Measurements from ENCODE around the gene MEGF11.

Gene MEGF11

GRCh38 chr15:66253418-66254088, at the start of gene MEGF11:
TSS of gene MEGF11 (minus strand) at chr15:66253750. CDS start at chr15:66128403, 125,347 bp downstream.
- DNase-seq = peak; percentile 61

GRCh38 chr15:66302489-66303278, 49.1 kb upstream of the MEGF11 start:
- no peak for DNase-seq

DNA sequence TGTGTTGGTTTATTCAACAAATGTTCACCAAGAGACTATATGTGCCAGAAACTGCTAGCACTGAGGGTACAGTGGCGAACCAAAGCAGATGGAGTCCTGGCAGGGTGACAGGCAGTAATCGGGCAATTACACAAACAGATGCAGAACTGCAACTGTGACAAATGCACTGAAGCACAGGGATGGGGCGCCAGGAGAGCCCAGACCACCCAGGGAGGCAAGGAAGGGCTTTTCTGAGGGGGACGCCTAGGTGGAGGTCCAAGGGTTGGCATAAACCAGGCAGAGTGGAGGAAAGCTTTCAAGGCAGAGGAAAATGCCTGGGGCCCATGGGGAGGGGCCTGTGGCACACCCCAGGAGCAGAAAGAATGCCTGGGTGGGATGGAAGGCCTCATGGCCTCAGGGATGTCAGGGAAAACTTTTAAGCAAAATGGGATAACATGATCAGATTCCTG, 45.3 kb upstream of the MEGF11 start:
- DNase-seq = peak; percentile 31

DNA sequence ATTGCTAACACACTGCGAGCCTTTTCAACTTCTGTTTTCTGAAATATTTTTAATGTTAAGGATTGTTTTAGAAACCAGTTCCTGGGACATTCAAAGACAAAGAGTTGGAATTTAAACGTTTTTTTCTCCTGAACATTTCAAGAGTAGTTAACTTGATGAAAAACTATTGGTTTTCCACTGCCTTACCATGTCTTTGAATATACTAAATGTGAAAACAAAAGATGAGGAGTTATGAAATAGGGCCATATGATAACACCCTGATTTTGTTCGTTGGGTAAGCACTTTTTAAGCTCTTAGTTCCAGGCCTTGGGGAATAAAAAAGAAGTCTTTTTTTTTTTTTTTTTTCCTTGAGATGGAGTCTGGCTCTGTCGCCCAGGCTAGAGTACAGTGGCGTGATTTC, 42.6 kb upstream of the MEGF11 start:
- DNase-seq = no peak

- no peak for DNase-seq
Observed at GRCh38 chr15:66294932-66295235, 41.3 kb upstream of the MEGF11 start.

- peak; percentile 77 for DNase-seq
Observed at GRCh38 chr15:66294157-66294931, 40.8 kb upstream of the MEGF11 start.

GRCh38 chr15:66293419-66294156, 40.0 kb upstream of the MEGF11 start, which contains the start of gene DIS3L:
TSS of gene DIS3L (plus strand) at chr15:66293568. CDS start at chr15:66293597, 29 bp downstream.
- DNase-seq = peak; percentile 76

- no peak for DNase-seq
Observed at GRCh38 chr15:66292571-66293418, 39.2 kb upstream of the MEGF11 start.

DNA sequence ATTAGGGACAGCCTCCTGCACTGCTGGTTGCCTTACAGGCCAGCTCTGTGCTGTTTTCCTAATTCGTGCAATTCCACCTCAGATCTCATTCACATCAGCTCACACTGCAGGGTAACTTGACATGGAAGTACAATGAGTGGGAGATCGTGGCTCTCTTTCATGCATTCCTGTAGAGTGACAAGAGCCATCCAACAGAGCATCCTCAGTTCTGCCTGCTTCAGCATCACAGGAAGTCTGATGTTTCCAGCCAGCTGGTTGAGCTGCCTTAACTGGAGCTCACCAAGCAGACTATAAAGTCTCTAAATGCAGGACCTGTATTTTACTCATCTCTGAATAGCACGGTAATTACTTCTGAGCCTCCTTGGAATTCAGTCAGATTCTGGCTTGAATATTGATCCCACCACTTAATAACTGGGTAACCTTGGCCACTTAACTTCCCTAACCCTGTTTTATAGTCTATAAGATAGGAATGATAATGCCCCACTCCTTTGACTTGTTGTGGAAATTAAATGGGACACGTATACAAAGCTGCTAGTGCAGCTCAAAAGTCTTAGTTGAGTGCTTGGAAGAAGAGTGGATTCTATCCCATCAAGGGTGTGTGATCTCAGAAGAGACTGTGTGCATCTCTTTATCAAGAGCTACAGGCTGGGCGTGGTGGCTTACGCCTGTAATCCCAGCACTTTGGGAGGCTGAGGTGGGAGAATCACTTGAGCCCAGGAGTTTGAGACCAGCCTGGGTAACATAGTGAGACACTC, 38.4 kb upstream of the MEGF11 start:
- no peak for DNase-seq

GRCh38 chr15:66290518-66290917, 37.0 kb upstream of the MEGF11 start:
- no peak for DNase-seq

- DNase-seq = no peak
Observed at GRCh38 chr15:66290007-66290406, 36.5 kb upstream of the MEGF11 start.

DNA sequence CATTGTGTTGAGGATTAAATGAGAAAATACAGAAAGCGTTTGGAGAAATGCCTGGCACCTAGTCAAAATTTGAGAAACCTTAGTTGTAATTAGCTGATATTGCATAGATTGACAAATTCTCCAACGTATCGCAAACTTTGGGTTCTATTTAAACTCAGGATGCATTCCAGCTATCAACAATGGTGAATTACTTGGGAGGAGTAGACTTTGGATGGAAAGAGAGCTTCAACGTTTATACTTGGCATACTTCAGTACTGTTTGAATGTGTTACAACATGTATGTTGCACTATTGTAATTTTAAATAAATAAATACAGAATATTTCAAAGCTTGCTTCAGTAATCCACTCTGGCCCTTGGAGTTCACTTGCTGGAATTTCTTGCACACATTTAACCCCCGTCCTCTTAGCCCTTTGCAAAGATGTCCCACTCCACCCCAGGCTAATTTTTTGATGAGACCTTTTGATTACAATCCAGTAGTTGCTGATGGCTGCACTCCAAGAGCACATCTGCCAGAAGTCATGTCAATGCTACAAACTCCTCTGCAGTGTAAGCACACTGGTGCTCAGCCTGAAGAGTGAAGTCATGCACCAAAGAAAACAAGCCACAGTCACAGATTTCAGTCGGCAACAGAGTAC, 35.1 kb upstream of the MEGF11 start:
- no peak for DNase-seq

DNA sequence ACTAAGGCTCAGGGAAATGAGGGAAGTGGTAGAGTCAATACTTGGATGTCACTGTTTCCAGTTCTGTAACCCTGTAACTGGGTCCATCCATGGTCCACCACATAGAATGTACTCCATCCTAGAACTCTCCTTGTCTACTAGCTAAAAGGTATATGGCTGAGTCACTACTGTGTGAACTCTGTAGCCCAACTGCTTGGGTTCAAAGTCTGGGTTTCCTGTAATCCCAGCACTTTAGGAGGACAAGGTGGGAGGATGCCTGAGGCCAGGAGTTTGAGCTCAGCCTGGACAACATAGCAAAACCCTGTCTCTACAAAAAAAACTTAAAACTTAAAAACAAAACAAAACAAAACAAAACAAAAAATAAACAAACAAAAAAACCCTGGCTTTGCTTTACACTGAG, 34.5 kb upstream of the MEGF11 start:
- DNase-seq = no peak

DNA sequence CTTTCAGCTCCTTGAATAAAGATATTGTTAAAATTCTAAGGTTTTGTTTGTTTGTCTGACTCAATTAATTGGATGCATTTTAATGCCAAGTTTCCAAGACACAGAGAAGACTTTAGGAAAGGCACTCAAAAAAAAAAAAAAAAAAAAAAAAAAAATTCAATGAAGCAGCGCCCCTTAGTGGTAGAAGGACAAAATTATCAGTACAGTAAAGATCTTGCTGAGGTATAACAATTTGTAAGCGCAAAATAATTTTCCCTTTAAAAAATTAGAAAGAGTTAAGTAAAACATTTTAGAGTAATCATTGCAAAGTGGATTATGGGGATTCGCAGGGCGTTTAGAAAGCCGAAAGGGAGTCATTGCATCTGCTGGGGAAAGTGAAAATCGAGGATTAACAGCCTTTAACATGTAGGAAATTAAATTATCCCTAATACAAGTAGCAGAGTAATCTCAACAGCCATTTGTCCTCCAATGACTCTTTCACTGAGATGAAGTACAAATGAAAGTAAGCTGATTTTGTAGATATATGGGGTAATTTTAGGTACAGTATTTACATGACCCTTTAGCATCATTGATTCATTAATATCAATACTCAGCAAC, 34.0 kb upstream of the MEGF11 start:
- DNase-seq = peak; percentile 67

DNA sequence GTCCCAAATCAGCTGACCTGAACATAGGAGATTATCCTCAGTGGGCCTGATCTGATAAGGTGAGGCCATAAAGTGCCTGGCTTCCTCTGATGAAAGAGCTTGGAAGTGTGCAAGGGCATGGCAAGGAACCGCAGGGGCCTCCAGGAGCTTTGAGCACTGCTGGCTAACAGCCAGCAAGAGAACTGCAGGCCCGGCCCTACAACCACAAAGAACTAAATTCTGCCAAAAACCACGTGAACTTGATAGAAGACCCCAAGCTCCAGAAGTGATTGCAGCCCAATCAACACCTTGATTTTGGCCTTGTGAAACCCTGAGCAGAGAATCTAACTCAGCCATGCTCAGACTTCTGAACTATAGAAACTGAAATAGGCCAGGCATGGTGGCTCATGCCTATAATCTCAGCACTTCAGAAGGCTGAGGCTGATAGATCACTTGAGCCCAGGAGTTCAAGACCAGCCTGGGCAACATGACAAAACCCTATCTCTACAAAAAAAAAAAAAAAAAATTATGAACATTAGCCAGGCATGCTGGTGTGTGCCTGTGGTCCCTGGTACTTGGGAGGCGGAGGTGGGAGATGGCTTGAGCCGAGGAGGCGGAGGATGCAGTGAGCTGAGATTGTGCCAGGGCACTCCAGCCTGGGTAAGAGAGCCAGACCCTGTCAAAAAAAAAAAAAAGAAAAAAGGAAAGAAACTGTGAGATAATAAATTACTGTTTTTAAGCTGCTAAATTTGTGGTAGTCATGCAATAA, 32.2 kb upstream of the MEGF11 start:
- DNase-seq = no peak

DNA sequence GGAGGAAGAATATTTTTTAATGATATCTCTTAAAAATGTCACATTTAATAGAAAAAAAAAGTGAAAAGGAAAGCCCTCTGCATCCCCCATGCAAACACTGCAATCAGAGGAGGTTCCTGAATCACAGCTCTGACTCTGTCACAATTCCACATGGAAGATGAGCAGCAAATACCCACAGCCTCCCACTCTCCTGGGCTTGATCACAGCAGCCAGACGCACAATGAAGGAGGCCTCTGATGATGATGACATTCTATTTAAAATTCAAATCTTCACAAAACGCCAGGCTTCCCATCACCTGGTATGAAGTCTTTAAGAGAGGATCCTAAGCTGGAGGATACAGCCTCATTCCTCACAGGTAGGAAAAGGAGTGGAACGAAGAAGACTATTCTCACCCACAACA, 30.7 kb upstream of the MEGF11 start:
- no peak for DNase-seq

- no peak for DNase-seq
Observed at GRCh38 chr15:66278671-66279070, 25.1 kb upstream of the MEGF11 start.

GRCh38 chr15:66278056-66278455, 24.5 kb upstream of the MEGF11 start:
- no peak for DNase-seq

DNA sequence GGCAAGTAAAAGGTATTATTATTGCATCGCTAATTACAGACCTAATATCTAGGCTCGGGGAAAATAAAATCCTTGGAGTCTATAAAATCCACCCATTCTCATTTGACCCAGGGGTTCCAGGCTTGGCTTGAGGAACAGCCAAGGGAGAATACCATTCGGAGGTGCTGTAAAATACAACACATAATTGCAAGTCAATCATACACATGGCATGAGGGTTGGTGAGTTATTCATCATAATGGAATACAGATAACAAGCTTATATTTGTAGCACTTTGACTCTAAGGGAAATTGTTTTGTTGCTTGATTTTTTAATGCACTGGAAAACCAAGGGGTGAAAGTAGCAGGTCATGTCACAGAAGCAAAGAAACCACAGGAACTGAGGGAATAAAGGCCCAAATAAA, 23.0 kb upstream of the MEGF11 start:
- DNase-seq = no peak

GRCh38 chr15:66275352-66275751, 21.8 kb upstream of the MEGF11 start:
- DNase-seq = no peak
